Nephron (organoid): Measurements from ENCODE around the gene SLC35A4.

Experiments
- H3K27ac Mint-ChIP-seq, 3 experiments: 2 replicates each; pipeline ENCODE4 v1.8.0; 2020; ENCODE audit warnings: mixed read lengths in 3 of 3, mild to moderate bottlenecking in 2 of 3, moderate library complexity in 1 of 3
- H3K27me3 Mint-ChIP-seq: 2 replicates; pipeline ENCODE4 v1.8.0; 2021; ENCODE audit warnings: low read depth, mild to moderate bottlenecking, moderate library complexity, mixed read lengths
- H3K36me3 Mint-ChIP-seq: 2 replicates; pipeline ENCODE4 v1.8.0; 2020; ENCODE audit warnings: low read depth, mixed read lengths
- H3K4me1 Mint-ChIP-seq: 2 replicates; pipeline ENCODE4 v1.8.0; 2020; ENCODE audit warnings: mixed read lengths
- H3K4me3 Mint-ChIP-seq, 3 experiments: 2 replicates each; pipeline ENCODE4 v1.8.0; 2020; ENCODE audit warnings: mild to moderate bottlenecking in 3 of 3, mixed read lengths in 3 of 3, moderate library complexity in 2 of 3
- H3K9me3 Mint-ChIP-seq: 2 replicates; pipeline ENCODE4 v1.8.0; 2020; ENCODE audit warnings: mixed read lengths
- CTCF ChIP-seq, 3 experiments: fragments of 200-600 bp; sonication (generic); IDR thresholded peaks; one replicate each; pipeline ENCODE4 v1.5.0; 2021; ENCODE audit warnings: antibody characterized with exemption in 3 of 3; ENCODE audit not compliant: unreplicated experiment in 3 of 3

SLC35A4 gene

GRCh38 chr5:140556438-140556837, 8.2 kb upstream of the SLC35A4 start:
- Mint-ChIP-seq H3K9me3 (no peaks in the 10 kb centered on the region), H3K27ac (peak overlapping the region; percentile 89 to 91 (median 91)), H3K4me1 (peaks cover 47% of the 10 kb centered on the region), H3K36me3 (peaks cover 26% of the 10 kb centered on the region), H3K4me3 (peak overlapping the region; percentile 93 to 95 (median 95)), H3K27me3 (peaks cover 4% of the 10 kb centered on the region)
- TF ChIP-seq CTCF (IDR thresholded peaks at IDR 0.05; ENCODE audit: unreplicated experiment in 3 of 3), result no peak

GRCh38 chr5:140557136-140557805, 7.4 kb upstream of the SLC35A4 start, which contains the start of gene SRA1:
TSS of gene SRA1 (minus strand) at chr5:140557473. CDS start at chr5:140557452, 21 bp downstream.
- H3K36me3 Mint-ChIP-seq, result peaks cover 23% of the 10 kb centered on the region
- peaks cover 4% of the 10 kb centered on the region for H3K27me3 Mint-ChIP-seq
- peaks cover 47% of the 10 kb centered on the region for H3K4me1 Mint-ChIP-seq
- no peaks in the 10 kb centered on the region for H3K9me3 Mint-ChIP-seq
- H3K4me3 Mint-ChIP-seq, result peak within 1 kb of the TSS; percentile 93 to 95 (median 95)
- no peak for TF ChIP-seq CTCF (IDR thresholded peaks at IDR 0.05; ENCODE audit: unreplicated experiment in 3 of 3)
- H3K27ac Mint-ChIP-seq, result peak within 1 kb of the TSS; percentile 89 to 91 (median 91)

- Mint-ChIP-seq H3K4me3 (peak overlapping the region; percentile 93 to 95 (median 95)), H3K4me1 (peaks cover 50% of the 10 kb centered on the region), H3K36me3 (peaks cover 21% of the 10 kb centered on the region), H3K27me3 (peaks cover 4% of the 10 kb centered on the region), H3K9me3 (no peaks in the 10 kb centered on the region), H3K27ac (peak overlapping the region; percentile 89 to 91 (median 91))
- TF ChIP-seq CTCF (IDR thresholded peaks at IDR 0.05; ENCODE audit: unreplicated experiment in 3 of 3), result no peak
Measured at GRCh38 chr5:140557965-140558364, 6.7 kb upstream of the SLC35A4 start.

- peak overlapping the region in 1 of 3 experiments; percentile 89 for H3K27ac Mint-ChIP-seq
- H3K4me1 Mint-ChIP-seq, result peaks cover 49% of the 10 kb centered on the region
- peak overlapping the region in 1 of 3 experiments; percentile 93 for H3K4me3 Mint-ChIP-seq
- no peaks in the 10 kb centered on the region for H3K9me3 Mint-ChIP-seq
- peaks cover 15% of the 10 kb centered on the region for H3K36me3 Mint-ChIP-seq
- peaks cover 4% of the 10 kb centered on the region for H3K27me3 Mint-ChIP-seq
- TF ChIP-seq CTCF (IDR thresholded peaks at IDR 0.05; ENCODE audit: unreplicated experiment in 3 of 3), result no peak
Measured at GRCh38 chr5:140558542-140558941, 6.1 kb upstream of the SLC35A4 start.

GRCh38 chr5:140560227-140560626, 4.4 kb upstream of the SLC35A4 start:
- H3K9me3 Mint-ChIP-seq, result no peaks in the 10 kb centered on the region
- H3K4me3 Mint-ChIP-seq, result peak overlapping the region in 1 of 3 experiments; percentile 5
- H3K4me1 Mint-ChIP-seq, result peaks cover 56% of the 10 kb centered on the region
- peaks cover 8% of the 10 kb centered on the region for H3K36me3 Mint-ChIP-seq
- TF ChIP-seq CTCF (IDR thresholded peaks at IDR 0.05; ENCODE audit: unreplicated experiment in 3 of 3), result no peak
- no peak overlapping the region for H3K27ac Mint-ChIP-seq
- peaks cover 4% of the 10 kb centered on the region for H3K27me3 Mint-ChIP-seq
